AG04449 (cell line): ENCODE data around the gene HLTF.

ENCODE experiments used
- CTCF ChIA-PET: fragments of 350-600 bp; formaldehyde crosslinking; extraction: SDS; loops from one replicate; lab custom pipeline; 2021; ENCODE audit warnings: antibody characterized with exemption; lab: Yijun Ruan, JAX
- POLR2A ChIA-PET: fragments of 400-600, 350-600 bp; formaldehyde crosslinking; extraction: SDS; loops from one replicate; lab custom pipeline; 2020; ENCODE audit warnings: antibody characterized with exemption, inconsistent platforms; lab: Yijun Ruan, JAX
- DNase-seq: peaks from one replicate; pipeline ENCODE4 v3.0.0-alpha.2; 2010; ENCODE audit warnings: low read depth, low spot score
- H3K4me3 ChIP-seq: 2 replicates; pipeline ENCODE4 v1.5.1; 2011; ENCODE audit warnings: low read depth, mild to moderate bottlenecking, control low read depth, low read length
- TF ChIP-seq, protein P1 (sequence below): IDR thresholded peaks from one replicate; pipeline ENCODE4 v1.5.1; 2011; ENCODE audit warnings: mild to moderate bottlenecking, moderate library complexity, low read length, control low read depth, inconsistent platforms; ENCODE audit not compliant: insufficient read depth; ENCODE audit errors: missing control alignments

HLTF gene

DNA sequence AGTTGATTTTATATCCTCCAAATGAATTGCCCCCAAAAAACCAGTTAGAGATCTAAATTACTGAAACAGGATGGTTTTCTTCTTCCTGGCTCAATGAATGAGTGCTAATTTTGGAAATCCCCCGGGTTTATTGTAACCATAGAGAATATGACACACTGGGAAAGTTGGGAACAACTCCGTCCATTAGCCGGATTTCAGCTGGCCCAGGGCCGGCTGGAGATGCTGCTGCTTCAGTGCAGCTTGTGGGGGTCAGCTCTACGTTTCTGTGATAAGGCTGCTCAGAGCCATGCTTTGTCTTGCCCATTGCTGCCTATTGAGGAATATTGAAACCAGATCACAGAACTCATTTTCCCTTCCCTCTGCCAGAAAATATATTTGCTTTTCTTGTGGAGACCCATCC is 74.7 kb downstream of the HLTF start:
- no peak for DNase-seq
- CTCF ChIA-PET = no interaction called here
- no peak overlapping the region for H3K4me3 ChIP-seq
- TF ChIP-seq, protein P1, sequence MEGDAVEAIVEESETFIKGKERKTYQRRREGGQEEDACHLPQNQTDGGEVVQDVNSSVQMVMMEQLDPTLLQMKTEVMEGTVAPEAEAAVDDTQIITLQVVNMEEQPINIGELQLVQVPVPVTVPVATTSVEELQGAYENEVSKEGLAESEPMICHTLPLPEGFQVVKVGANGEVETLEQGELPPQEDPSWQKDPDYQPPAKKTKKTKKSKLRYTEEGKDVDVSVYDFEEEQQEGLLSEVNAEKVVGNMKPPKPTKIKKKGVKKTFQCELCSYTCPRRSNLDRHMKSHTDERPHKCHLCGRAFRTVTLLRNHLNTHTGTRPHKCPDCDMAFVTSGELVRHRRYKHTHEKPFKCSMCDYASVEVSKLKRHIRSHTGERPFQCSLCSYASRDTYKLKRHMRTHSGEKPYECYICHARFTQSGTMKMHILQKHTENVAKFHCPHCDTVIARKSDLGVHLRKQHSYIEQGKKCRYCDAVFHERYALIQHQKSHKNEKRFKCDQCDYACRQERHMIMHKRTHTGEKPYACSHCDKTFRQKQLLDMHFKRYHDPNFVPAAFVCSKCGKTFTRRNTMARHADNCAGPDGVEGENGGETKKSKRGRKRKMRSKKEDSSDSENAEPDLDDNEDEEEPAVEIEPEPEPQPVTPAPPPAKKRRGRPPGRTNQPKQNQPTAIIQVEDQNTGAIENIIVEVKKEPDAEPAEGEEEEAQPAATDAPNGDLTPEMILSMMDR = no peak
- POLR2A ChIA-PET = no interaction called here

- no peak overlapping the region for H3K4me3 ChIP-seq
- TF ChIP-seq, protein P1 = no peak
- DNase-seq = no peak
- ChIA-PET CTCF (no interaction called here), POLR2A (no interaction called here)
Measured at GRCh38 chr3:149010966-149011365, 75.4 kb downstream of the HLTF start.

- TF ChIP-seq, protein P1 = no peak
- ChIA-PET POLR2A (interaction anchor here (0.5 kb wide), 1 partner anchor 17 kb away, joined by 3 read pairs; no protein-coding TSS in a partner anchor), CTCF (no interaction called here)
- no peak overlapping the region for H3K4me3 ChIP-seq
- DNase-seq = no peak
Measured at GRCh38 chr3:149010504-149010951, 75.8 kb downstream of the HLTF start.

DNA sequence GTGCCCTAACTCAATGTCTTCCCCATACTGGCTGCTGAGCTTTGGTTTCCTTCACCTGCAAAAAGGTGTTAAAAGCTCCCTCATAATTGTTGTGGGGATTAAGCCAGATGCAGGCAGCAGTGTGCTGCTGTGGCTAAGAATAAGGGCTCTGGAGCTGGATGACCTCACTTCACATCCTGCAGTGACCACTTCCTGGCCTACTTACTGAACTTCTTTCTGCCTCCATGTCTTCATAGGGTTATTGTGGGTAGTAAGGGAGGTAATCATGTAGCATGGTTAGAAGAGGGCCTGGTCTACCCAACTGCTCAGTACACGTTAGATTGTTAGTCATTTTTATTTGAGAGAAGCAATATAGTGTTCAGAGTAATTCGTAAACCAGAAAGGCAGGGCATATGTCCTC is 76.6 kb downstream of the HLTF start:
- DNase-seq = no peak
- no peak overlapping the region for H3K4me3 ChIP-seq
- TF ChIP-seq, protein P1 = no peak
- CTCF ChIA-PET = interaction anchor here (1.4 kb wide), 1 partner anchor 68 kb away, joined by 3 read pairs; no protein-coding TSS in a partner anchor
- POLR2A ChIA-PET = interaction anchor here (1.1 kb wide), 1 partner anchor 18 kb away, joined by 3 read pairs; no protein-coding TSS in a partner anchor

- ChIA-PET POLR2A (no interaction called here), CTCF (interaction anchor here (1.9 kb wide), 1 partner anchor 52 kb away, joined by 4 read pairs; no protein-coding TSS in a partner anchor)
- TF ChIP-seq, protein P1 = no peak
- H3K4me3 ChIP-seq = no peak overlapping the region
- DNase-seq = no peak
Measured at GRCh38 chr3:149007567-149008257, 78.6 kb downstream of the HLTF start.

- ChIA-PET POLR2A (no interaction called here), CTCF (interaction anchor here (1.9 to 5.2 kb wide), 2 partner anchors 13 to 50 kb away, joined by 4 to 25 read pairs; partner anchors contain the start of gene GYG1)
- TF ChIP-seq, protein P1 = no peak
- no peak overlapping the region for H3K4me3 ChIP-seq
- DNase-seq = peak; percentile 50
Measured at GRCh38 chr3:149005416-149005815, 80.9 kb downstream of the HLTF start.
